Body of pancreas (tissue), 4 donors: ENCODE measurements around the gene RPL6. TPM values are rescaled to one million over a fixed set of nuclear protein-coding genes. Genes with fewer than 3 reads are reported as not detected.
"Not testable (repeated sequence)": the region's sequence is repeated elsewhere in the genome, so short reads cannot be mapped to it uniquely, and the experiment has no call there.

ENCODE experiments used
- ATAC-seq: fragments of 150-250 bp; one replicate; pipeline ENCODE4 v1.9.1; 2016
- DNase-seq, 4 donors: peaks; one replicate each; pipeline ENCODE4 v3.0.0-alpha.2; 2019
- H3K27ac ChIP-seq, 4 donors: fragments of 200-600 bp; sonication (generic); 1 replicate in 3 of 4; 2 replicates in 1 of 4; pipeline versions ENCODE4 v1.5.1 to v1.6.1; 2016 to 2019; ENCODE audit warnings: mild to moderate bottlenecking in 1 of 4, mixed read lengths in 1 of 4, moderate library complexity in 1 of 4
- H3K27me3 ChIP-seq, 2 donors: fragments of 200-600 bp; sonication (generic); one replicate each; pipeline ENCODE4 v1.6.0; 2016; ENCODE audit warnings: mild to moderate bottlenecking in 1 of 2
- H3K36me3 ChIP-seq, 2 donors: fragments of 200-600 bp; sonication (generic); replicated peaks in 1 of 2; 2 replicates each; pipeline ENCODE4 v1.5.1; 2016; ENCODE audit warnings: low read depth in 2 of 2; ENCODE audit not compliant: insufficient read depth in 1 of 2
- H3K4me1 ChIP-seq: fragments of 200-600 bp; sonication (generic); one replicate; pipeline ENCODE4 v1.6.0; 2016
- H3K4me3 ChIP-seq, 2 donors: fragments of 200-600 bp; sonication (generic); 1 replicate in 1 of 2; 2 replicates in 1 of 2; pipeline ENCODE4 v1.5.1; 2016 to 2019
- H3K9me3 ChIP-seq, 3 donors: fragments of 200-600 bp; sonication (generic); 1 replicate in 2 of 3; 2 replicates in 1 of 3; pipeline ENCODE4 v1.5.1; 2016
- CTCF ChIP-seq, 7 experiments: fragments of 450-650 bp in 4 of 7; fragments of 200-600 bp in 3 of 7; sonication (generic) in 3 of 7; IDR thresholded peaks; one replicate each; pipeline ENCODE4 v1.5.1; 2016 to 2019; ENCODE audit warnings: antibody characterized with exemption in 7 of 7
- POLR2A ChIP-seq, 3 donors: fragments of 450-650 bp; IDR thresholded peaks; one replicate each; pipeline ENCODE4 v1.6.1; 2016; ENCODE audit warnings: antibody characterized with exemption in 3 of 3, mild to moderate bottlenecking in 2 of 3
- WGBS, 2 donors: methylation state at CpG; one replicate each; pipeline ENCODE4 v1.1.5; 2017; 5-methylcytosine and 5-hydroxymethylcytosine counted together
- intact Hi-C: fragments of 100-400 bp; cut with DNase I; formaldehyde crosslinking; loops from one replicate; pipeline ENCODE4 v1.15.1; 2023
- total RNA-seq, 2 donors: library from RNA; depleted of rRNA; stranded (reverse); fragments of >200 nt; gene quantifications; one replicate each; pipeline ENCODE4 v1.1.0, GENCODE V29; 2016

The RPL6 gene
- total RNA-seq, result 100 to 1,000 TPM; 864 to 931 TPM

DNA sequence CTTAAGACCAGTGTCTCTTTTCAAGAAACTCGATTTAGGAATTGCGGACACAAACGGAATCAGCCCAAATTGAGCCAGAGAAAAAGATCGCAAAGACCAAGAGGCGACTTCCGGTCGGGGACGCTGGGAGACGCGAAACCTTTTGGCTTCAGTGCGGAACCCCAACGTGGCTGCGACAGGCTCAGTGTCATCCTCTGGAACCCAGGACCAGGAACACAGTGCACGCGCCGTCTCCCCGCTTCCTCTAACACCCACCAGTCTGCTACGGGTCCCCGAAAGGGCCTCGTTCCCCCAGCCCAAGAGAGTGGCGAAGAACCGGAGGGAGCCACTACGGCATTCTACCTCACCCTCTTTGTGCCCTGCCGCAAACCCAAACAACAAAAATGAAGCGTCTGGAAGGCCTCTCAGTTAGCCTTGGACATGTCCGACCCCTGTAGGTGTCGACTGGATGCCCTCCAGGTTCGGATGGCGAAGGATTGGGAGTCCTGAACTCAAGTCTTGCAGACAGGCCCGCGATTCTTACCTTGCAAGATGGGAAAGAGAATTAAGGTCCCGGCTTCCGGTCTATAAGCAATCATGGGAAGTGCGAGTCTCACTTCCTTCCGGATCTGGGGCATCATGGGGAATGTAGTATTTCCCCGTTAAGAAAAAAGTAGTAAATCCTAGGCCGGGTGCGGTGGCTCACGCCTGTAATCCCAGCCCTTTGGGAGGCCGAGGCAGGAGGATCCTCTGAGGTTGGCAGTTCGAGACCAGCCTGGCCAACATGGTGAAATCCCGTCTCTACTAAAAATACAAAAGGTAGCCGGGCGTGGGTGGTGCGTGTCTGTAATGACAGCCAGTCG is at the start of gene RPL6:
Gene RPL6, minus strand, starts transcription at position 542 of the 842 bp plus-strand sequence. CDS start 949 bp downstream, outside the sequence.
- Histone ChIP-seq H3K9me3 (no peaks in the 10 kb centered on the region), H3K27ac (peak within 1 kb of the TSS; percentile 80 to 93 (median 89)), H3K36me3 (peaks cover 7 to 24% of the 10 kb centered on the region in 2 donors), H3K4me1 (peaks cover 27% of the 10 kb centered on the region), H3K4me3 (peak within 1 kb of the TSS; percentile 78 to 81), H3K27me3 (no peaks in the 10 kb centered on the region)
- WGBS, 2 donors, result 8 to 20% methylated on average over 20 to 46 of the region's 46 CpGs
- DNase-seq (peak; percentile 78 to 90 (median 83)), ATAC-seq (peak; percentile 97)
- intact Hi-C loops, result no loop called here
- TF ChIP-seq POLR2A (IDR thresholded peaks at IDR 0.05) (peak; percentile 38 to 90 (median 86)), CTCF (IDR thresholded peaks at IDR 0.05) (no peak)

DNA sequence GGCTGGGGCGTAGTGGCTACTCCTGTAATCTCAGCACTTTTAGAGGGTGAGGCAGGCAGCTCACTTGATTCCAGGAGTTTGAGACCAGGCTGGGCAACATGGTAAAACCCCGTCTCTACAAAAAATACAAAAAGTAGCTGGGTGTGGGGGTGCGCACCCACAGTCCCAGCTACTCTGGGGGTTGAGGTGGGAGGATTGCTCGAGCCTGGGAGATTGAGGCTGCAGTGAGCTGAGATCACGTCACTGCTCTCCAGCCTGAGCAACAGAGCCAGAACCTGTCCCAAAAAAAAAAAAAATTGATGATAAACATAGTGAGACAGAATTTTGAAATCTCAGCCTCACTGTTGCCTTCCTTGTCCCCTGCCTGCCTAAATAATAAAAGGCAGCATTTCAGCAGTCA is 49.3 kb upstream of the RPL6 start:
- intact Hi-C loops, result no loop called here
- Histone ChIP-seq H3K27me3 (no peaks in the 10 kb centered on the region), H3K4me3 (no peak overlapping the region), H3K27ac (no peak overlapping the region), H3K9me3 (no peaks in the 10 kb centered on the region), H3K4me1 (no peaks in the 10 kb centered on the region), H3K36me3 (peaks cover 8 to 29% of the 10 kb centered on the region in 2 donors)
- DNase-seq (no peak), ATAC-seq (no peak)
- TF ChIP-seq POLR2A (IDR thresholded peaks at IDR 0.05) (no peak), CTCF (IDR thresholded peaks at IDR 0.05) (no peak)
- WGBS, 2 donors, result 93% methylated on average over 5 of the region's 5 CpGs

DNA sequence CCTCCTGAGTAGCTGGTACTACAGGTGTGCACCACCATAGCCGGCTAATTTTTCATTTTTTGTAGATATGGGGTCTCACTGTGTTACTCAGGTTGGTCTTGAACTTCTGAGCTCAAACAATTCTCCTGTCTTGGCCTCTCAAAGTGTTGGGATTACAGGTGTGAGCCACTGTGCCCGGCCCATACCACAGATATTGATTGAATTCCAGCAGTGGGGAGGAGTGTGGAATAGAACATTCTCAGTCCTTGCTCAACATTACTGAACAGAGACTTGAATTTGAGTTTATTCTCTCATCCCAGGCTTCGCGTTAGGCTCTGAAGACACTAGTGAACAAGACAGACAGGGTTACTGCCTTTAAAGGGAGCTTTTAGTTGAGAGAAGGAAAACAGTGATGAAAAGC is 48.9 kb upstream of the RPL6 start:
- H3K9me3 ChIP-seq, result no peaks in the 10 kb centered on the region
- no peak overlapping the region for H3K4me3 ChIP-seq
- DNase-seq (no peak), ATAC-seq (no peak)
- TF ChIP-seq POLR2A (IDR thresholded peaks at IDR 0.05) (no peak), CTCF (IDR thresholded peaks at IDR 0.05) (no peak)
- 86 to 89% methylated on average over 4 of the region's 4 CpGs for WGBS, 2 donors
- H3K4me1 ChIP-seq, result no peaks in the 10 kb centered on the region
- intact Hi-C loops, result no loop called here
- H3K27ac ChIP-seq, result no peak overlapping the region
- peaks cover 8 to 30% of the 10 kb centered on the region in 2 donors for H3K36me3 ChIP-seq
- no peaks in the 10 kb centered on the region for H3K27me3 ChIP-seq

- H3K4me1 ChIP-seq, intact Hi-C loops, H3K9me3 ChIP-seq, H3K27me3 ChIP-seq, ATAC-seq, H3K27ac ChIP-seq, DNase-seq, H3K4me3 ChIP-seq: not testable (repeated sequence)
- WGBS, 2 donors, result 89% methylated on average over 1 of the region's 1 CpG
- peaks cover 8 to 30% of the 10 kb centered on the region in 2 donors for H3K36me3 ChIP-seq
Measured at GRCh38 chr12:112457142-112457541, 47.7 kb upstream of the RPL6 start.

- no peaks in the 10 kb centered on the region for H3K27me3 ChIP-seq
- peaks cover 8 to 30% of the 10 kb centered on the region in 2 donors for H3K36me3 ChIP-seq
- H3K4me1 ChIP-seq, result no peaks in the 10 kb centered on the region
- H3K27ac ChIP-seq, result no peak overlapping the region
- intact Hi-C loops, result no loop called here
- no peak for DNase-seq
- no peak for TF ChIP-seq POLR2A (IDR thresholded peaks at IDR 0.05)
- no peak for TF ChIP-seq CTCF (IDR thresholded peaks at IDR 0.05)
- H3K4me3 ChIP-seq, result no peak overlapping the region
- no peaks in the 10 kb centered on the region for H3K9me3 ChIP-seq
- 90 to 94% methylated on average over 7 of the region's 7 CpGs for WGBS, 2 donors
- no peak for ATAC-seq
Measured at GRCh38 chr12:112456029-112456428, 46.6 kb upstream of the RPL6 start.
